ENCODE measurements around the gene CARNS1. TPM values are rescaled to one million over a fixed set of nuclear protein-coding genes. Genes with fewer than 3 reads are reported as not detected.

Gene CARNS1
- total RNA-seq, 1 experiment from 2014 or later = 0.07 TPM

DNA sequence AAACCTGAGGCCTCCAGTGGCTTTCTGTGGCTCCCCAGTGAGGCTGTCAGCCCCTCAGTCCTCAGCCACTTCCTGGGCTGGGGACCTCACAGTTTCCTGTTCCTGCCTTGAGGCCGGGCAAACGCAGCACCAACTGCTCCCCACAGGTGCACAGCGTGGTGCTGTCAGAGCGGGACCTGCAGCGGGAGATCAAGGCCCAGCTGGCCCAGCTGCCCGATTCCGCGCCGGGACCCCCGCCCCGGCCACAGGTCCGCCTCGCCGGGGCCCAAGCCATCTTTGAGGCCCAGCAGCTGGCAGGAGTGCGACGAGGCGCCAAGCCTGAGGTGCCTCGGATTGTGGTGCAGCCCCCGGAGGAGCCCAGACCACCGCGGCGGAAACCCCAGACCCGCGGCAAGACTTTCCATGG lies 6.2 kb upstream of the CARNS1 start:
- Mint-ChIP-seq H3K27ac (ENCODE audit: low read depth, unreplicated experiment) (no peak overlapping the region), H3K4me3 (ENCODE audit: unreplicated experiment) (no peak overlapping the region), H3K9me3 (ENCODE audit: unreplicated experiment) (no peaks in the 10 kb centered on the region), H3K27me3 (ENCODE audit: insufficient read depth, unreplicated experiment) (no peaks in the 10 kb centered on the region), H3K4me1 (ENCODE audit: insufficient read depth, unreplicated experiment) (peaks cover 4% of the 10 kb centered on the region), H3K36me3 (ENCODE audit: insufficient read depth, unreplicated experiment) (peaks cover 19% of the 10 kb centered on the region)
- no peak for DNase-seq (ENCODE audit: unreplicated experiment)
- intact Hi-C loops (cut with micrococcal nuclease) = no loop called here
- POLR2A ChIA-PET = interaction anchor here (2.2 kb wide), 1 partner anchor 11 kb away, joined by 6 read pairs; no protein-coding TSS in a partner anchor
- CTCF ChIA-PET = no interaction called here
- TF ChIP-seq, protein P1, sequence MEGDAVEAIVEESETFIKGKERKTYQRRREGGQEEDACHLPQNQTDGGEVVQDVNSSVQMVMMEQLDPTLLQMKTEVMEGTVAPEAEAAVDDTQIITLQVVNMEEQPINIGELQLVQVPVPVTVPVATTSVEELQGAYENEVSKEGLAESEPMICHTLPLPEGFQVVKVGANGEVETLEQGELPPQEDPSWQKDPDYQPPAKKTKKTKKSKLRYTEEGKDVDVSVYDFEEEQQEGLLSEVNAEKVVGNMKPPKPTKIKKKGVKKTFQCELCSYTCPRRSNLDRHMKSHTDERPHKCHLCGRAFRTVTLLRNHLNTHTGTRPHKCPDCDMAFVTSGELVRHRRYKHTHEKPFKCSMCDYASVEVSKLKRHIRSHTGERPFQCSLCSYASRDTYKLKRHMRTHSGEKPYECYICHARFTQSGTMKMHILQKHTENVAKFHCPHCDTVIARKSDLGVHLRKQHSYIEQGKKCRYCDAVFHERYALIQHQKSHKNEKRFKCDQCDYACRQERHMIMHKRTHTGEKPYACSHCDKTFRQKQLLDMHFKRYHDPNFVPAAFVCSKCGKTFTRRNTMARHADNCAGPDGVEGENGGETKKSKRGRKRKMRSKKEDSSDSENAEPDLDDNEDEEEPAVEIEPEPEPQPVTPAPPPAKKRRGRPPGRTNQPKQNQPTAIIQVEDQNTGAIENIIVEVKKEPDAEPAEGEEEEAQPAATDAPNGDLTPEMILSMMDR (IDR thresholded peaks at IDR 0.05; ENCODE audit: unreplicated experiment) = no peak
- no TSS peak for BruUV-seq (replicated peaks)

DNA sequence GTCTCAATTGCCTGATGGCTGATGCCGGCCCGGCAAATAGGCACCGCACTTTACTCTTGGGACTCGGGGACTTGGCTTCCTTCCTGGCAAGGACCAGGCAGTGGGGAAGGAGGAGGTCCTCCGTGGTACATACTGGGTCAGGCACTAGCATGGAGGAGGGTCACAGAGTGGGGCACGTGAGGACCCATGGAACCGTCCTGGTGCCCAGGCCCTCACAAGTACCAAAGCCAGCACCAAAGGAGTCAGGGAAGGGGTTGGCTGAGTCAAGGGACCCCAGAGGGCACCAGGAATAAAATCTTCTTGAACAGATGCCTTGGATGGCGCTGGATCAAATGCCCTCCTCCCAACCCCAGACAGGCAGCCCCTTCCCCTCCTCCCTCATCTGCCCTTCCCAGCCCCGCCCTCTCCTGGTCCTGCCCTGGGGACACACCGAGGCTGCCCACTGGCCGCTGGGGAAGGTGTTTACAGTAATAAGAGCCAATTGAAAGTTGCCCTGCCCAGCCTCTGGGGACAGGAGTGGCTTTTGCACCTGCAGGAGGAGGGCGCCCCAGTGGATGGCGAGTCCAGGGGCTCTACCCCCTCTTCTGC lies 5.6 kb upstream of the CARNS1 start:
- DNase-seq (ENCODE audit: unreplicated experiment) = no peak
- POLR2A ChIA-PET = no interaction called here
- intact Hi-C loops (cut with micrococcal nuclease) = no loop called here

DNA sequence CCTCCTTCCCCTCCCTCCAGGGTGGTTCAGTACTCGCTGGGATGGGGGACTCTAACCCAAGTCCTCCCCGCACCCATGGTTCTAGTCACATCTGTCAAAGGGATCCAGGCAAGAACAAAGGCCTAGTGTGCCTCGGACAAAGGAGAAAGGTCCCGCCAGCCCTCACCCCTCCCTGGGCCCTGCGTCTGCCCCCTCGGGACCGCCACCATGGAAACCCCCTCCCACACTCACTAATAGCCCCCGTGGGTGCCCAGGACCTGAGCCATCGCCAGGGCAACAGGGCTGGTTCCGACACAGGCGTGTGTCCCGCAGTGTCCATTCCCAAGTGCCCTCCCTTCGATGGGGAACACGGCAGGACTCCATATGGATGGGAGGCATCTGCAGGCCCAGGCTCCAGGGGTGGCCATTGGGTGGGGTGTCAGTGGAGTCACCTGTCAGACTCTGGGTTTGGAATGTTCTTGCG lies 5.1 kb upstream of the CARNS1 start:
- CTCF ChIA-PET = interaction anchor here (2.6 kb wide), 1 partner anchor 9 kb away, joined by 9 read pairs; the partner anchor contains the start of gene PPP1CA

More for the DNA sequence above, 5.6 kb upstream of the CARNS1 start:
- TF ChIP-seq, protein P1 (IDR thresholded peaks at IDR 0.05; ENCODE audit: unreplicated experiment) = no peak
- Mint-ChIP-seq H3K9me3 (ENCODE audit: unreplicated experiment) (no peaks in the 10 kb centered on the region), H3K4me1 (ENCODE audit: insufficient read depth, unreplicated experiment) (no peaks in the 10 kb centered on the region), H3K4me3 (ENCODE audit: unreplicated experiment) (no peak overlapping the region), H3K27ac (ENCODE audit: low read depth, unreplicated experiment) (no peak overlapping the region), H3K36me3 (ENCODE audit: insufficient read depth, unreplicated experiment) (peaks cover 14% of the 10 kb centered on the region), H3K27me3 (ENCODE audit: insufficient read depth, unreplicated experiment) (no peaks in the 10 kb centered on the region)
- BruUV-seq (replicated peaks) = no TSS peak
- CTCF ChIA-PET = no interaction called here

DNA sequence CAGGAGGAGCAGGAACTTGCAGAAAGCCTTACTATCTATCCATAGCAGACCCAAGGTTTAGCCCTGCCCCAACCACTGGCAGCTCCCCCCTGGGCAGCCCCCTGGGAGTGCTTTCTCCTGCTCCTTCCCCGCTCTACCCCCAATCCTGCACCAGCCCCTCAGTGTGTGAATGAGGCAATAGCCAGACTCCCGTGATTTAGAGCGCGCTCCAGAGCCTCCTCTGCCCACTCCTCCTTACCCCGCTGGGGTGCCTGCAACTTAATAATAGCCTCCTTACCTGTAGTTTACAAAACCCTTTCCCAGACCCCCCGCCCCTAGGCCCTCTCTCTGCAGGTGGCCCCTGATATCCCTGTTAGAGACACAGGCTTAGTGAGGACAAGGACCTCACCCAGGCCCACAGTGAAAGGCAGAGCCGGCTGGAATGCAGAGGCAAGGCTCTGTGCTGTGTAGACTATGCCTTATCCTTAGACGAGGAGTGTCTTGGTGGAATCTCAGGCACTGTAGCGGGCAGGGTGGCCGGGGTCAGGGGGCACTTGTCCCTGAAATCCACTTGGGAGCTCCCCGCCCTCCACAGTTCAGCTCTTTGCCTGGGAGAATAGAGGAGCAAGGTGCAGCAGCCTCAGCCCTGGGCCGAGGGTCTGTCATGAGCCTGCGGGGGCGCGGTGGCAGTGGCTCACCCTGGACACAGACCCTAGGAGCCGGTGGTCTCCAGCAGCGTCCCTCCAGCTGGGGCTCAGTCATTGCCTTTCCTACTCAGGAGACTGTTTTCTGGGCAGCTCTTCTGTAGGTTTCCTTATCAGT lies 4.3 kb upstream of the CARNS1 start:
- ChIA-PET CTCF (interaction anchor here (0.6 to 2.6 kb wide), 3 partner anchors 10 to 257 kb away, joined by 3 to 9 read pairs (median 3); partner anchors contain the start of gene PPP1CA), POLR2A (no interaction called here)
- TF ChIP-seq, protein P1 (IDR thresholded peaks at IDR 0.05; ENCODE audit: unreplicated experiment) = no peak
- no TSS peak for BruUV-seq (replicated peaks)
- Mint-ChIP-seq H3K27ac (ENCODE audit: low read depth, unreplicated experiment) (no peak overlapping the region), H3K4me3 (ENCODE audit: unreplicated experiment) (no peak overlapping the region), H3K4me1 (ENCODE audit: insufficient read depth, unreplicated experiment) (peaks cover 2% of the 10 kb centered on the region), H3K27me3 (ENCODE audit: insufficient read depth, unreplicated experiment) (no peaks in the 10 kb centered on the region), H3K9me3 (ENCODE audit: unreplicated experiment) (no peaks in the 10 kb centered on the region), H3K36me3 (ENCODE audit: insufficient read depth, unreplicated experiment) (peaks cover 13% of the 10 kb centered on the region)
- no peak for DNase-seq (ENCODE audit: unreplicated experiment)
- intact Hi-C loops (cut with micrococcal nuclease) = no loop called here

More for the DNA sequence above, 5.1 kb upstream of the CARNS1 start:
- no peak overlapping the region for H3K4me3 Mint-ChIP-seq (ENCODE audit: unreplicated experiment)
- TF ChIP-seq, protein P1 (IDR thresholded peaks at IDR 0.05; ENCODE audit: unreplicated experiment) = no peak
- POLR2A ChIA-PET = no interaction called here
- peaks cover 13% of the 10 kb centered on the region for H3K36me3 Mint-ChIP-seq (ENCODE audit: insufficient read depth, unreplicated experiment)
- H3K4me1 Mint-ChIP-seq (ENCODE audit: insufficient read depth, unreplicated experiment) = no peaks in the 10 kb centered on the region
- H3K9me3 Mint-ChIP-seq (ENCODE audit: unreplicated experiment) = no peaks in the 10 kb centered on the region
- intact Hi-C loops (cut with micrococcal nuclease) = no loop called here
- no peak for DNase-seq (ENCODE audit: unreplicated experiment)
- no TSS peak for BruUV-seq (replicated peaks)
- no peaks in the 10 kb centered on the region for H3K27me3 Mint-ChIP-seq (ENCODE audit: insufficient read depth, unreplicated experiment)
- no peak overlapping the region for H3K27ac Mint-ChIP-seq (ENCODE audit: low read depth, unreplicated experiment)

All from MCF 10A (cell line).